H1 (cell line): ENCODE results near the gene EYA4. TPM values are rescaled to one million over a fixed set of nuclear protein-coding genes. Genes with fewer than 3 reads are reported as not detected.
"Not testable (repeated sequence)": the region's sequence is repeated elsewhere in the genome, so short reads cannot be mapped to it uniquely, and the experiment has no call there.

Experiments
- CTCF ChIA-PET: fragments of 300-600 bp; sonication (Branson Sonifier 250); formaldehyde crosslinking; loops from one replicate; lab custom pipeline; 2021; ENCODE audit not compliant: partially characterized antibody; lab: Charles Lee
- POLR2A ChIA-PET: fragments of 300-600 bp; sonication (Branson Sonifier 250); formaldehyde crosslinking; loops from one replicate; lab custom pipeline; 2021; ENCODE audit warnings: inconsistent platforms; ENCODE audit not compliant: partially characterized antibody; lab: Charles Lee
- DNase-seq, 2 experiments: peaks; one replicate each; pipeline versions ENCODE4 v3.0.0 to v3.0.0-alpha.2; 2010 to 2022; ENCODE audit warnings: low spot score in 2 of 2, low read depth in 1 of 2, mixed read lengths in 1 of 2
- FAIRE-seq: peaks from 2 replicates; lab custom pipeline; 2011; peaks lifted over from hg19 to GRCh38; lab: Jason Lieb, UNC
- H2AFZ ChIP-seq: 2 replicates; pipeline ENCODE4 v1.8.1; 2012; ENCODE audit warnings: low read length, inconsistent platforms
- H2AK5ac ChIP-seq: 2 replicates; pipeline ENCODE4 v1.6.1; 2013; ENCODE audit warnings: low read depth, low read length
- H2BK120ac ChIP-seq: replicated peaks from 2 replicates; pipeline ENCODE3; 2013; ENCODE audit warnings: low read depth, low read length, inconsistent platforms
- H2BK12ac ChIP-seq: 2 replicates; pipeline ENCODE4 v1.6.1; 2013; ENCODE audit warnings: low read depth, low read length
- H2BK15ac ChIP-seq: 2 replicates; pipeline ENCODE4 v1.6.1; 2013; ENCODE audit warnings: low read length
- H2BK20ac ChIP-seq: 2 replicates; pipeline ENCODE4 v1.6.1; 2013; ENCODE audit warnings: low read length
- H2BK5ac ChIP-seq: 2 replicates; pipeline ENCODE4 v1.6.1; 2013; ENCODE audit warnings: low read depth, low read length
- H3K14ac ChIP-seq: 2 replicates; pipeline ENCODE4 v1.6.1; 2013; ENCODE audit warnings: inconsistent platforms; ENCODE audit not compliant: insufficient read length
- H3K18ac ChIP-seq: 2 replicates; pipeline ENCODE4 v1.6.1; 2013; ENCODE audit warnings: low read length; ENCODE audit errors: extremely low read depth
- H3K23ac ChIP-seq: 2 replicates; pipeline ENCODE4 v1.6.1; 2013; ENCODE audit warnings: inconsistent platforms; ENCODE audit not compliant: insufficient read length
- H3K23me2 ChIP-seq: 2 replicates; pipeline ENCODE4 v1.6.1; 2013; ENCODE audit warnings: low read depth, low read length
- H3K27ac ChIP-seq: 2 replicates; pipeline ENCODE4 v1.6.1; 2011; ENCODE audit warnings: low read depth, low read length, inconsistent platforms
- H3K27me3 ChIP-seq, 4 experiments: replicated peaks in 1 of 4; 1 replicate in 1 of 4; 2 replicates in 3 of 4; pipeline versions ENCODE4 v1.6.1 to v1.8.1; 2011 to 2013; ENCODE audit warnings: low read length in 3 of 4, mild to moderate bottlenecking in 3 of 4, inconsistent platforms in 2 of 4, mixed read lengths in 2 of 4, moderate library complexity in 1 of 4; ENCODE audit not compliant: control insufficient read depth in 3 of 4, insufficient read depth in 3 of 4; ENCODE audit errors: extremely low read depth in 1 of 4
- H3K36me3 ChIP-seq, 4 experiments: 2 replicates each; pipeline versions ENCODE4 v1.6.1 to v1.8.1; 2011 to 2013; ENCODE audit warnings: mild to moderate bottlenecking in 4 of 4, low read length in 3 of 4, moderate library complexity in 2 of 4, control low read depth in 1 of 4, inconsistent platforms in 1 of 4; ENCODE audit not compliant: insufficient read depth in 4 of 4, control insufficient read depth in 2 of 4
- H3K4ac ChIP-seq: replicated peaks from 2 replicates; pipeline ENCODE3; 2013; ENCODE audit warnings: low read length, low read depth, mixed read lengths, inconsistent platforms; ENCODE audit not compliant: insufficient read length
- H3K4me1 ChIP-seq, 4 experiments: replicated peaks in 1 of 4; 1 replicate in 1 of 4; 2 replicates in 3 of 4; pipeline versions ENCODE4 v1.6.1 to v1.8.1; 2011 to 2013; ENCODE audit warnings: low read length in 3 of 4, inconsistent platforms in 2 of 4, mixed read lengths in 1 of 4; ENCODE audit not compliant: insufficient read depth in 4 of 4, control insufficient read depth in 3 of 4
- H3K4me2 ChIP-seq, 2 experiments: 2 replicates each; pipeline versions ENCODE4 v1.6.1 to v1.8.1; 2011 to 2013; ENCODE audit warnings: low read depth in 2 of 2, low read length in 2 of 2, control low read depth in 1 of 2, inconsistent platforms in 1 of 2, mild to moderate bottlenecking in 1 of 2; ENCODE audit not compliant: insufficient read depth in 1 of 2
- H3K4me3 ChIP-seq, 4 experiments: fragments of 200-600, 300-600 bp in 1 of 4; sonication (generic), shearing (Covaris generic), sonication (Bioruptor Twin) in 1 of 4; 2 replicates each; pipeline versions ENCODE4 v1.5.1 to v1.8.1; 2011 to 2016; ENCODE audit warnings: low read length in 4 of 4, low read depth in 3 of 4, control low read depth in 2 of 4, inconsistent platforms in 2 of 4, mild to moderate bottlenecking in 2 of 4, mixed read lengths in 1 of 4, moderate library complexity in 1 of 4; ENCODE audit not compliant: insufficient read depth in 2 of 4; ENCODE audit errors: extremely low read depth in 1 of 4
- H3K56ac ChIP-seq: replicated peaks from 2 replicates; pipeline ENCODE3; 2013; ENCODE audit warnings: low read depth, mild to moderate bottlenecking, mixed read lengths, low read length, inconsistent platforms; ENCODE audit not compliant: insufficient read length
- H3K79me1 ChIP-seq: 2 replicates; pipeline ENCODE4 v1.6.1; 2013; ENCODE audit warnings: low read depth, low read length, control low read depth
- H3K79me2 ChIP-seq, 2 experiments: 2 replicates each; pipeline versions ENCODE4 v1.6.1 to v1.8.1; 2012 to 2013; ENCODE audit warnings: low read length in 2 of 2, mild to moderate bottlenecking in 2 of 2, inconsistent platforms in 1 of 2; ENCODE audit not compliant: insufficient read depth in 2 of 2, control insufficient read depth in 1 of 2
- H3K9ac ChIP-seq, 4 experiments: replicated peaks in 1 of 4; 1 replicate in 1 of 4; 2 replicates in 3 of 4; pipeline versions ENCODE4 v1.6.1 to v1.8.1; 2011 to 2013; ENCODE audit warnings: low read depth in 3 of 4, low read length in 3 of 4, control low read depth in 2 of 4, mild to moderate bottlenecking in 2 of 4, moderate library complexity in 2 of 4, inconsistent platforms in 1 of 4; ENCODE audit errors: extremely low read depth in 1 of 4
- H3K9me3 ChIP-seq, 2 experiments: 2 replicates each; pipeline versions ENCODE4 v1.6.1 to v1.8.1; 2012 to 2013; ENCODE audit warnings: mild to moderate bottlenecking in 2 of 2, moderate library complexity in 2 of 2, control low read depth in 1 of 2, inconsistent platforms in 1 of 2, low read depth in 1 of 2, low read length in 1 of 2, mixed read lengths in 1 of 2; ENCODE audit not compliant: insufficient read depth in 2 of 2
- H4K20me1 ChIP-seq, 2 experiments: replicated peaks in 1 of 2; 2 replicates each; pipeline versions ENCODE3 to v1.8.1; 2011 to 2013; ENCODE audit warnings: inconsistent platforms in 2 of 2, low read length in 2 of 2, mild to moderate bottlenecking in 1 of 2; ENCODE audit not compliant: insufficient read depth in 2 of 2, control insufficient read depth in 1 of 2
- H4K5ac ChIP-seq: 2 replicates; pipeline ENCODE4 v1.6.1; 2013; ENCODE audit warnings: low read length, low read depth, mixed read lengths, inconsistent platforms; ENCODE audit not compliant: insufficient read length
- H4K8ac ChIP-seq: 2 replicates; pipeline ENCODE4 v1.8.0; 2013; ENCODE audit warnings: mild to moderate bottlenecking, moderate library complexity, low read length, inconsistent platforms; ENCODE audit not compliant: insufficient read depth; ENCODE audit errors: extremely low read depth
- H4K91ac ChIP-seq: replicated peaks from 2 replicates; pipeline ENCODE3; 2013; ENCODE audit warnings: low read length, mixed read lengths, inconsistent platforms; ENCODE audit not compliant: insufficient read length
- CHD2 ChIP-seq: IDR thresholded peaks from 2 replicates; pipeline ENCODE4 v1.6.1; 2012; ENCODE audit warnings: low read length, improper control_type of control experiment
- POLR2A ChIP-seq, 2 experiments: IDR thresholded peaks; 1 replicate in 1 of 2; 2 replicates in 1 of 2; pipeline ENCODE4 v1.6.1; 2011; ENCODE audit warnings: low read depth in 2 of 2, low read length in 2 of 2, mild to moderate bottlenecking in 2 of 2; ENCODE audit errors: control extremely low read depth in 1 of 2
- RXRA ChIP-seq: IDR thresholded peaks from 2 replicates; pipeline ENCODE4 v1.6.1; 2011; ENCODE audit warnings: low read depth, mild to moderate bottlenecking, low read length, moderate library complexity; ENCODE audit not compliant: insufficient read depth
- WGBS, 2 experiments: shearing (Covaris generic) in 1 of 2; methylation state at CpG; one replicate each; pipeline versions ENCODE4 v1.1.6 to v1.1.7; 2013 to 2015; ENCODE audit warnings: low lambda C conversion rate in 2 of 2, mixed read lengths in 2 of 2, inconsistent platforms in 1 of 2, low coverage in 1 of 2, missing lambda C conversion rate in 1 of 2; ENCODE audit not compliant: insufficient replicate concordance in 2 of 2, insufficient coverage in 1 of 2, insufficient read length in 1 of 2; ENCODE audit errors: extremely low coverage in 1 of 2, missing lambda C conversion rate in 1 of 2; 5-methylcytosine and 5-hydroxymethylcytosine counted together
- polyA plus RNA-seq, 7 experiments: library from polyadenylated mRNA; depleted of rRNA in 3 of 7; stranded (reverse) in 5 of 7; unstranded in 2 of 7; fragments of >200 nt in 5 of 7; fragments of 200-250 nt in 2 of 7; gene quantifications; 1 replicate in 5 of 7; 2 replicates in 1 of 7; 4 replicates in 1 of 7; pipeline versions ENCODE4 v1.2.1 to v1.2.3, GENCODE V29; 2011 to 2013; ENCODE audit warnings: missing spikeins in 2 of 7, mixed read lengths in 2 of 7
- total RNA-seq: library from RNA; stranded (reverse); fragmentation: NEBNext Ultra II Directional; extraction: Animal tissue kit (Norgen Biotek cat#: 25700); gene quantifications from 2 replicates; pipeline ENCODE4 v1.2.1, GENCODE V29; 2021

The EYA4 gene
- total and polyA plus RNA-seq, 2 of the 8 experiments (the other 6 are each of a cell fraction or from before 2014, with no cell fraction given) = 0.06 to 0.17 TPM

DNA sequence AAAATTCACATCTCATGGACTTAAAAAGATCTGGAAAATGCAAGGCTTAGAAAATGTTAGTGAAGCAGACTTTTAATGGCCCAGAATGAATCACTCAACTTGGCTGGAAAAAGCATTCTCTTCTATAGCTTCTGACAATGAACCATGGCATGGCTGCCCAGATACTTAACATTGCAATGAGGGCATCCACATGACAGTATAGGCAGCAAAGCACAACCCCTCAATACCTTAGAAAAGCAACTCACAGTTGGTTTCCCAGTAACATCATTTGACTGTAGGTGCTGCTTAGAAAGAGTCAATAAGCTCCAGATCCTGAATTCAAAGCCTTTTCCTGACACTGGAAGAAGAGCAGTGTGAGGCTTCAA, 155.8 kb downstream of the EYA4 start (continued):
- TF ChIP-seq RXRA (no peak), CHD2 (no peak), POLR2A (IDR thresholded peaks at IDR 0.05; ENCODE audit: control extremely low read depth in 1 of 2, low read depth in 2 of 2, low read length in 2 of 2) (no peak)
- TF ChIP-seq, all 59 proteins: peak for 0

DNA sequence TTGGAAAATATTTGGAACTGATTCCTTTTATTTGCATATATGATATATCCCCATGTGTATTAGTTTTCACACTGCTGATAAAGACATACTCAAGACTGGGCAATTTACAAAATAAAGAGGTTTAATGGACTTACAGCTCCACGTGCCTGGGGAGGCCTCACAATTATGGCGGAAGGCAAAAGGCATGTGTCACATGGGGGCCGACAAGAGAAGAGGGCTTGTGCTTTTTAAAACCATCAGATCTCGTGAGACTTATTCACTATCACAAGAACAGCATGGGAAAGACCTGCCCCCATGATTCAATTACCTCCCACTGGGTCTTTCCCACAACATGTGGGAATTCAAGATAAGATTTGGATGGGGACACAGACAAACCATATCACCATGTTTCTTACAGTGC, 156.4 kb downstream of the EYA4 start:
- H3K4me1 ChIP-seq, H3K27ac ChIP-seq, H3K23ac ChIP-seq, H3K23me2 ChIP-seq, H3K9me3 ChIP-seq, H2AFZ ChIP-seq, H3K56ac ChIP-seq, H4K5ac ChIP-seq, H2BK20ac ChIP-seq, DNase-seq, H3K4me2 ChIP-seq, H3K36me3 ChIP-seq, H2BK12ac ChIP-seq, H3K18ac ChIP-seq, H3K4me3 ChIP-seq, POLR2A ChIA-PET, H4K91ac ChIP-seq, H2BK5ac ChIP-seq, H4K20me1 ChIP-seq, FAIRE-seq, H3K79me2 ChIP-seq, H3K4ac ChIP-seq, H3K79me1 ChIP-seq, CTCF ChIA-PET, H3K14ac ChIP-seq, H2BK120ac ChIP-seq, H2AK5ac ChIP-seq, H3K27me3 ChIP-seq, H4K8ac ChIP-seq, H2BK15ac ChIP-seq, H3K9ac ChIP-seq: not testable (repeated sequence)
- 92% methylated on average over 4 of the region's 4 CpGs; no CpG with 5 or more reads in 1 of the 2 experiments for WGBS, 2 experiments
